Adrenal gland (tissue), 12 donors: ENCODE measurements around the gene ZFP30. TPM values are rescaled to one million over a fixed set of nuclear protein-coding genes. Genes with fewer than 3 reads are reported as not detected.

Experiments used
- DNase-seq, 7 donors: peaks; one replicate each; pipeline ENCODE4 v3.0.0-alpha.2; 2019 to 2020
- H3K27ac ChIP-seq, 5 donors: fragments of 200-600 bp; sonication (generic) in 4 of 5; 1 replicate in 3 of 5; 2 replicates in 2 of 5; pipeline versions ENCODE4 v1.5.1 to v1.8.0; 2016 to 2020; ENCODE audit warnings: mild to moderate bottlenecking in 1 of 5
- H3K27me3 ChIP-seq: fragments of 200-600 bp; 2 replicates; pipeline ENCODE4 v1.8.0; 2021
- H3K36me3 ChIP-seq, 2 donors: fragments of 200-600 bp; replicated peaks in 1 of 2; 1 replicate in 1 of 2; 2 replicates in 1 of 2; pipeline versions ENCODE4 v1.5.1 to v1.8.0; 2018 to 2022
- H3K4me1 ChIP-seq, 2 donors: fragments of 200-600 bp; replicated peaks in 1 of 2; 1 replicate in 1 of 2; 2 replicates in 1 of 2; pipeline versions ENCODE4 v1.5.1 to v1.8.0; 2018 to 2021
- H3K4me3 ChIP-seq, 4 donors: fragments of 200-600 bp; sonication (generic) in 3 of 4; one replicate each; pipeline ENCODE4 v1.5.1; 2016 to 2018
- H3K9me3 ChIP-seq, 3 donors: fragments of 200-600 bp; sonication (generic) in 1 of 3; replicated peaks in 1 of 3; 1 replicate in 2 of 3; 2 replicates in 1 of 3; pipeline versions ENCODE4 v1.5.1 to v1.8.0; 2016 to 2021
- POLR2A ChIP-seq, 2 donors: fragments of 450-650 bp; IDR thresholded peaks; one replicate each; pipeline ENCODE4 v1.6.1; 2017; ENCODE audit warnings: antibody characterized with exemption in 2 of 2, mild to moderate bottlenecking in 2 of 2, moderate library complexity in 1 of 2
- WGBS, 4 donors: extraction: QIAGEN DNeasy Blood & Tissue Kit in 2 of 4; methylation state at CpG; one replicate each; pipeline versions ENCODE4 v1.1.5 to v1.1.7; 2013 to 2017; 5-methylcytosine and 5-hydroxymethylcytosine counted together
- intact Hi-C, 2 donors: fragments of 100-400 bp; cut with DNase I; formaldehyde crosslinking; loops; one replicate each; pipeline versions ENCODE4 v1.14.1 to v1.15.0; 2022 to 2023
- polyA plus RNA-seq, 3 donors: library from polyadenylated mRNA; stranded (reverse); fragments of 200-250 nt in 2 of 3; fragments of 350-450 nt in 1 of 3; fragmentation: Illumina TruSeq in 1 of 3; extraction: RNeasy Lipid Tissue Mini Kit (QIAGEN cat#74804) in 1 of 3; gene quantifications; one replicate each; pipeline ENCODE4 v1.2.3, GENCODE V29; 2013 to 2014
- total RNA-seq, 9 donors: library from RNA; depleted of rRNA in 4 of 9; stranded (reverse); fragments of >200 nt in 4 of 9; fragments of 120-200 nt in 1 of 9; fragmentation: NEBNext Ultra II Directional in 1 of 9; extraction: Animal tissue kit (Norgen Biotek cat#: 25700) in 1 of 9; gene quantifications; one replicate each; pipeline versions ENCODE4 v1.1.0 to v1.2.4, GENCODE V29; 2013 to 2023
- TF ChIP-seq, protein P1 (sequence below), 6 experiments: fragments of 450-650 bp in 4 of 6; fragments of 200-600 bp in 2 of 6; sonication (generic) in 1 of 6; IDR thresholded peaks; 1 replicate in 5 of 6; 2 replicates in 1 of 6; pipeline versions ENCODE4 v1.5.1 to v1.8.0; 2016 to 2021; ENCODE audit warnings: antibody characterized with exemption in 6 of 6, mild to moderate bottlenecking in 2 of 6, moderate library complexity in 1 of 6
- donor health status: healthy with polysubstance abuse.
- donor health status: Bipolar disorder and iron deficiency.
- donor health status: DM: yes; HTN: yes; CAD: no.
- donor health status: DM: no; HTN: no; CAD: no.
- donor health status: DM: no; HTN: no; CAD: no.
- donor health status: DM: yes; HTN: yes; CAD: no.

Gene ZFP30
- total and polyA plus RNA-seq, 12 donors, result 3.1 to 17.6 (median 8.3) TPM

GRCh38 chr19:37654118-37654517 lies 1.1 kb downstream of the ZFP30 start:
- no peaks in the 10 kb centered on the region for H3K27me3 ChIP-seq
- no peaks in the 10 kb centered on the region for H3K9me3 ChIP-seq
- TF ChIP-seq, protein P1, sequence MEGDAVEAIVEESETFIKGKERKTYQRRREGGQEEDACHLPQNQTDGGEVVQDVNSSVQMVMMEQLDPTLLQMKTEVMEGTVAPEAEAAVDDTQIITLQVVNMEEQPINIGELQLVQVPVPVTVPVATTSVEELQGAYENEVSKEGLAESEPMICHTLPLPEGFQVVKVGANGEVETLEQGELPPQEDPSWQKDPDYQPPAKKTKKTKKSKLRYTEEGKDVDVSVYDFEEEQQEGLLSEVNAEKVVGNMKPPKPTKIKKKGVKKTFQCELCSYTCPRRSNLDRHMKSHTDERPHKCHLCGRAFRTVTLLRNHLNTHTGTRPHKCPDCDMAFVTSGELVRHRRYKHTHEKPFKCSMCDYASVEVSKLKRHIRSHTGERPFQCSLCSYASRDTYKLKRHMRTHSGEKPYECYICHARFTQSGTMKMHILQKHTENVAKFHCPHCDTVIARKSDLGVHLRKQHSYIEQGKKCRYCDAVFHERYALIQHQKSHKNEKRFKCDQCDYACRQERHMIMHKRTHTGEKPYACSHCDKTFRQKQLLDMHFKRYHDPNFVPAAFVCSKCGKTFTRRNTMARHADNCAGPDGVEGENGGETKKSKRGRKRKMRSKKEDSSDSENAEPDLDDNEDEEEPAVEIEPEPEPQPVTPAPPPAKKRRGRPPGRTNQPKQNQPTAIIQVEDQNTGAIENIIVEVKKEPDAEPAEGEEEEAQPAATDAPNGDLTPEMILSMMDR (IDR thresholded peaks at IDR 0.05), result no peak
- TF ChIP-seq POLR2A (IDR thresholded peaks at IDR 0.05), result no peak
- DNase-seq, result no peak
- WGBS, 4 donors, result 5 to 10% (median 7%) methylated on average over 5 of the region's 5 CpGs
- peaks cover 15 to 29% of the 10 kb centered on the region in 2 donors for H3K4me1 ChIP-seq
- peak overlapping the region in 3 of 4 donors; percentile 69 to 83 (median 78) for H3K4me3 ChIP-seq
- no peaks in the 10 kb centered on the region for H3K36me3 ChIP-seq
- intact Hi-C loops, result no loop called here
- peak overlapping the region in 4 of 5 donors; percentile 85 to 90 (median 87) for H3K27ac ChIP-seq

DNA sequence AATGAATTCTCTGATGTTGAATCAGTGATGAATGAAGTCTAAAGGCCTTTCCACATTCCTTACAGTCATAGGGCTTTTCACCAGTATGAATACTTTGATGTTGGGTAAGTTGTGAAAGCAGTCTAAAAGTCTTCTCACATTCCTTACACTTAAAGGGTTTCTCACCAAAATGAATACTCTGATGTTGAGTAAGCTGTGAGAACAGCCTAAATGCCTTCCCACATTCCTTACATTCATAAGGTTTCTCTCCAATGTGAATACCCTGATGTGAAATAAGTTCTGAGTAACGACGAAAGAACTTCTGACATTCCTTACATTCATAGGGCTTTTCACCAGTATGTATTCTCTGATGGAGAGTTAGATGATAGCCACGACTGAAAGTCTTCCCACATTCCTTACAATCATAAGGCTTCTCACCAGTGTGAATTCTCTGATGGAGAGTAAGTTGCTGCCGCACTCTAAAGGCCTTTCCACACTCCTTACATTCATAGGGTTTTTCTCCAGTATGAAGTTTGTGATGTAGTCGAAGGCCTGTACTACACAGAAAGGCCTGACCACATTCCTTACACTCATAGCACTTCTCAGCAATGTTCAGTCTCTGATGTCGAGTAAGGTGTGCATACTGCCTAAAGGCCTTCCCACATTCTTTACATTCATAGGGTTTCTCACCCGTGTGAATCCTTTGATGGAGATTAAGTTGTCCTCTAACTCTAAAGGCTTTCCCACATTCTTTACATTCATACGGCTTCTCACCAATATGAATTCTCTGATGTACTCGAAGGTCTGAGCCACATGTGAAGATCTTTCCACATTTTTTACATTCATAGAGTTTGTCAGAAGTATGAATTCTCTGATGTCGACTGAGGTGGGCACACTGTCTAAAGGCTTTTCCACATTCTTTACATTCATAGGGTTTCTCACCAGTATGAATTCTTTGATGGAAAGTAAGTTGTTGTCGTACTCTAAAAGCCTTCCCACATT lies 19.9 kb downstream of the ZFP30 start:
- Histone ChIP-seq H3K27ac (no peak overlapping the region), H3K27me3 (no peaks in the 10 kb centered on the region), H3K4me3 (peak overlapping the region in 1 of 4 donors; percentile 19), H3K9me3 (peaks cover 14 to 67% (median 49%) of the 10 kb centered on the region in 3 donors), H3K36me3 (peaks cover 0 to 8% of the 10 kb centered on the region in 2 donors), H3K4me1 (no peaks in the 10 kb centered on the region)
- intact Hi-C loops, result no loop called here
- 96 to 99% (median 96%) methylated on average over 11 of the region's 11 CpGs for WGBS, 4 donors
- TF ChIP-seq, protein P1 (IDR thresholded peaks at IDR 0.05), result no peak
- no peak for TF ChIP-seq POLR2A (IDR thresholded peaks at IDR 0.05)
- no peak for DNase-seq

DNA sequence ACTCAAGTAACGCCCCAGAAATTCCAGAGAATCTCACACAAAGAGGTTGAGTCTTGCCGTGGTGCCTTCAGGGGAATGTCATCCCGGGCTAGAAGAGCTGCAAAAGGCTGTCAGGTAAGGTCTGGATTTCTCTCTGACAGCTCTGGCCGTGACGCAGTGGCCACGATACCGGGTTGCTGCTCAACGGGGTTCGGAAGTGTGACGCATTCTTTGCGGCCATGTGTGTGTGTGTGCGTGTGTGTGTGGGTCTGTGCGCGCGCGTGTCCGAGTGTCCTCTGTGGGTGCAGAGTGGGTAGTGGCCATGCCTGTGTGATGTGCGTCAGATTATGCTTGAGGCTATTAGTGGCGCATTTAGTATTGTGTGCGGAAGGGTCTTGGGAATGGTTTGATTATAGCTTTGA lies 60.3 kb downstream of the ZFP30 start:
- intact Hi-C loops, result no loop called here
- Histone ChIP-seq H3K9me3 (peaks cover 0 to 6% (median 0%) of the 10 kb centered on the region in 3 donors), H3K36me3 (peaks cover 0 to 5% of the 10 kb centered on the region in 2 donors), H3K27ac (peak overlapping the region; percentile 91 to 98 (median 94)), H3K4me3 (peak overlapping the region; percentile 35 to 93 (median 78)), H3K4me1 (peaks cover 3 to 17% of the 10 kb centered on the region in 2 donors), H3K27me3 (no peaks in the 10 kb centered on the region)
- no peak for TF ChIP-seq POLR2A (IDR thresholded peaks at IDR 0.05)
- TF ChIP-seq, protein P1 (IDR thresholded peaks at IDR 0.05), result no peak
- peak; percentile 78 to 94 (median 83) for DNase-seq
- WGBS, 4 donors, result 0 to 1% (median 1%) methylated on average over 9 to 20 of the region's 20 CpGs

DNA sequence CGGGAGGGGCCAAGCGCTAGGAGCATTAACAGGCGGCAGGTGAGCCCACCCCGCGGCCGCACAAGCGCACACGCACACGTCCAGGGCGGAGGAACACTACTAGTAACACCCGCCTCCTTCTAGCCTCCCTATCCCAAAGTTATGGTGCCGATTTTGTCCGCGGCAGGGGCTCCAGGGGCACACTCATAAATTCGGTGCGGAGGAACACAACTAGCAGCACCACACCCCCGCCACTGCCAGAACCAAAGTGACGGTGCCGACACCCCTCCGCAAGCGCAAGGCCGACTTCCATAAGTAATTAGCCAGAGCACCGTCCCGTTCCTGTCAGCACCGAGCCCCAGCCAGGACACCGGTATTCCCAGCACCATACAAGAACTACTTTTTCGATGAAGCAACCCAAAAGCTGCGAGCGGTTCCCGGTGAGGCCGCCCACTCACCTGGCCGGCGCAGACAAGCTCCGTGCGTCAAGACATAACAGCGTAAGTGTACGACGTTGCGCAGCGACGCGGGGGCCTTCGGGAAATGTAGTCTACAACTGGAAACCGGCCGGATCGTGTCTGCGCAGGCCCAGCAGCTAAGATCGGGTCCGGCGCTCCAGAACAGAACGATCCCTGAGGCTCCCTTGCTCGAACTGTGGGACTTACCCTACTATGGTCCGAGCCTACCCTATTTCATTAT lies 60.8 kb downstream of the ZFP30 start, which contains the start of the genes ZNF540 and ZNF571:
Gene ZNF540 (plus strand): TSS at position 573 of the 678 bp plus-strand sequence. CDS start 3,572 bp downstream, outside the sequence.
Gene ZNF571 (minus strand): TSS at position 489 of the 678 bp plus-strand sequence. CDS start 8,116 bp downstream, outside the sequence.
- Histone ChIP-seq H3K36me3 (no peaks in the 10 kb centered on the region), H3K27me3 (no peaks in the 10 kb centered on the region), H3K27ac (peak within 1 kb of the TSS; percentile 91 to 98 (median 94)), H3K9me3 (peaks cover 0 to 6% (median 0%) of the 10 kb centered on the region in 3 donors), H3K4me1 (peaks cover 3 to 17% of the 10 kb centered on the region in 2 donors), H3K4me3 (peak within 1 kb of the TSS; percentile 71 to 93 (median 84))
- peak; percentile 95 to 99 (median 97) for DNase-seq
- WGBS, 4 donors, result 0 to 1% (median 1%) methylated on average over 12 to 53 of the region's 53 CpGs
- peak in 1 of 2 donors; percentile 90 for TF ChIP-seq POLR2A (IDR thresholded peaks at IDR 0.05)
- TF ChIP-seq, protein P1 (IDR thresholded peaks at IDR 0.05), result no peak
- intact Hi-C loops, result no loop called here
